GM19328 (cell line): ENCODE measurements around the gene TBC1D1.

Experiments
- ATAC-seq: cut with Tn5 transposase; IDR thresholded peaks from one replicate; pipeline ENCODE4 v1.9.1; 2021; ENCODE audit warnings: mild to moderate bottlenecking, moderate library complexity; ENCODE audit not compliant: unreplicated experiment

Gene TBC1D1

GRCh38 chr4:38119668-38120385, 228.9 kb downstream of the TBC1D1 start:
- no peak for ATAC-seq

DNA sequence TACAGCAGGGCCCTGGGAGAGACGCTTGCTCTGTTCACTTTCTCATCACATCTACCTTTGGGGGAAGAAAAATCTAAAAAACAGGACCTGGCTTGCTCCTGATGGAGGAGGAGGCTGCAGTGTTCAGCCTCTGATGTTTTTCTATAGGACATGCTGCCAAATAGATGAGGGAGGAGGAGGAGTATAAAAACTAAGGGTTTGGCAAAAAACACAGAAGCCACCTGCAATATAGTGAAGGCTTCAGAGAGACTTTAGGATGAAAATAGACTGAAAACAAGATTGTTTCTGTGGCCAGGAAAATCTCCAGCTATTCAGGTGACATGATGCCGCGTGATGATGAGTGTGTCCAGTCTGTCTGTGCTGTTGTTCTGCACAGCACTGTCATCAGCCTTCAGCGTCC, 229.9 kb downstream of the TBC1D1 start:
- ATAC-seq: no peak

GRCh38 chr4:38122060-38122459, 231.2 kb downstream of the TBC1D1 start:
- no peak for ATAC-seq

- ATAC-seq: no peak
Observed at GRCh38 chr4:38123555-38123954, 232.7 kb downstream of the TBC1D1 start.

DNA sequence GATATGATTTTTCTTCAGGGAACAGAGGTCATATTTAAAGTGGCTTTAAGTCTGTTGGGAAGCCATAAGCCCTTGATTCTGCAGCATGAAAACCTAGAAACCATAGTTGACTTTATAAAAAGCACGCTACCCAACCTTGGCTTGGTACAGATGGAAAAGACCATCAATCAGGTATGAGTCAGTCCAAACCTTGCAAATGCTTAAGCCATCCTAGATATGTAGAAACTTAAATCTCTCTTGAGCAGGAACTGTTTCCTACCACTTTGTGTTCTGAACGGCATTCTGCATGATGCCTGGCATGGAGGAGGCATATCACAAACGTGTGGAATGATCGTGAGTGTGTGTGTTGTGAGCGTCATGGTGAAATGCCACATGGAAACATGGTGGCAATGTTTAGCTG, 234.1 kb downstream of the TBC1D1 start:
- no peak for ATAC-seq

GRCh38 chr4:38125816-38126215, 234.9 kb downstream of the TBC1D1 start:
- no peak for ATAC-seq

GRCh38 chr4:38128478-38129459, 237.9 kb downstream of the TBC1D1 start:
- ATAC-seq: no peak

DNA sequence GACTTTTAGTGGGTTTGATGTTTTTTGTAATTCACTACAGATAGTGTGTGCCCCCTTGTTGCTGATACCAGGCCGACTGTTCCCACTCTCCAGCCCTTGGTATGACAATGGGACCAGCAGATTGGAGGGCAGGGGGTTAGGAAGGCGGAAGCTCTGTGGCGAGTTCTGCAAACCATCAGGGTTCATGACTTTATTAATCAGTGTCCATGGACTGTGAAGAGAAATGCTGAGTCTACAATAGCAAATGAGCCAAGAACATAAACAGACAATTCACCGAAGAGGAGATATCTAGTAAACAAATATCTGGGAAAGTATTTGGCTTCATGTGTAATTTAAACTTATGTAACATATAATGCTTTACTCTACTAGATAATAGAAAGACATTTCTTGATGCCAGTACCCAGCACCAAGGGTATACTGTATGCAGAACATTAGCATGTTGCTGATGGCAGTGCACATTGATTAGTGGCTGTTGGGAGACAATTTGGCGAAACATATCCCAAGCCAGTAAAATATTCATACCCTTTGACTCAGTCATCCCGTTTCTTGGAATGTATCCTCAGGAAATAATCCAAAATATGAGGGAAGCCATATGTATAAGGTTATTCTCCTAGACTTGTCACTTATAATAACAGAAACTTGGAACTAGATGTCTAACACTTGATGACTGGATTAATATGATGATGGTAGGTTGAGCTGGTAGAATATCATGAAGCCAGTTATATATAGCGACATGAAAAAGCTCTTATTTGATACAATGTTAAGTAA, 238.8 kb downstream of the TBC1D1 start:
- no peak for ATAC-seq

DNA sequence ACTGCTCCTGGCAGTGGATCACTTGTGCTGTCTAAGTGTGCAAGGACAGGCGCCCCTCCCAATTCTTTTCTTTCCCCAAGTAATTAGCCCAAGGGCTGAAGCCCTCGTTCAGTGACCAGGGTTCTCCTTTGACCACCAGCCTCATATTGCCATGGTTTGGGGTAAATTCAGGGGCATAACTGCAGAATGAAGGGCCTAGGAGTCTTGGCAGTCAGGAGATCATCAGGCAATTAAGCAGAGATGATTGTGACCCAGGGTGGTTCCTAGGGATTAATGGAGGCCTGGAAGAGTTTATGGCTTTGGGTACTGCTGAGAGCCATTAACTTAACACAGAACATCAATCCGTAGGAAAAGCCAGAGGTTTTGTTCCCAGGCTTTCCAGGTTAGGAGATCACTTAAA, 240.0 kb downstream of the TBC1D1 start:
- no peak for ATAC-seq

DNA sequence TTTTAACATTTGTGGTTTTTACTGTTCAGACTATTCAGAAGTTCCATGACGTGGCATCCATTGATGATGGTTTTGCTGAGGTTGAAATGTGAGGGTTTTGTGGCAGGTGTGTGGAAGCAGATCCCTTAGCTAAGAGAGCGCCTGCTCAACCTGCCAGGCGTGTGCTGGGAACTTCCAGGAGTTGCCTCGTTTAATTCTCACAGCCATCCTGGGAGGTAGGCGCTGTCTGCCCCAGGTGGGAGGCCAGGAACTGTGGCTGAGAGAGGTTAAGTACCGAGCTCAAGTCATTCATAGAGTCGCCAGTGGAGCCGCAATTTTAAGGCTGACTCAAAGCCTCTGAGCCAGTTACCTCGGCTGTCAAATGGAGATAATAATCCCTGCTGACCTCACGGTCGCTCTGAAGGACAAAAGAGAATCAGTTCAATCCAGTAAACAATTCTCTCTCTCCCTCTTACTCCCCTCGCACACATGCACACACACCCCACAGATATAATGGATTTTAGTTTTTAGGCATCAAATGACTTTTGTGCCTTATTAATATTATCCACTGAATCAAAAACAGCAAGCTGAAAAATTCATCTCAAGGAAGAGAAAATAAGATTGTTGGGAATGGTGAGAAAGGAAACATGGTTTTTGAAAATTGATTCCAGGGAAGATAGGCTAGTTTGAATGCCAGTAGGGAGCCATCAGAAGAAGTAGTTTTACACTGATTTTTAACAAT, 240.6 kb downstream of the TBC1D1 start:
- ATAC-seq: no peak

GRCh38 chr4:38132107-38132673, 241.3 kb downstream of the TBC1D1 start:
- peak; percentile 79 for ATAC-seq

- ATAC-seq: no peak
Observed at GRCh38 chr4:38132843-38133662, 242.2 kb downstream of the TBC1D1 start.

DNA sequence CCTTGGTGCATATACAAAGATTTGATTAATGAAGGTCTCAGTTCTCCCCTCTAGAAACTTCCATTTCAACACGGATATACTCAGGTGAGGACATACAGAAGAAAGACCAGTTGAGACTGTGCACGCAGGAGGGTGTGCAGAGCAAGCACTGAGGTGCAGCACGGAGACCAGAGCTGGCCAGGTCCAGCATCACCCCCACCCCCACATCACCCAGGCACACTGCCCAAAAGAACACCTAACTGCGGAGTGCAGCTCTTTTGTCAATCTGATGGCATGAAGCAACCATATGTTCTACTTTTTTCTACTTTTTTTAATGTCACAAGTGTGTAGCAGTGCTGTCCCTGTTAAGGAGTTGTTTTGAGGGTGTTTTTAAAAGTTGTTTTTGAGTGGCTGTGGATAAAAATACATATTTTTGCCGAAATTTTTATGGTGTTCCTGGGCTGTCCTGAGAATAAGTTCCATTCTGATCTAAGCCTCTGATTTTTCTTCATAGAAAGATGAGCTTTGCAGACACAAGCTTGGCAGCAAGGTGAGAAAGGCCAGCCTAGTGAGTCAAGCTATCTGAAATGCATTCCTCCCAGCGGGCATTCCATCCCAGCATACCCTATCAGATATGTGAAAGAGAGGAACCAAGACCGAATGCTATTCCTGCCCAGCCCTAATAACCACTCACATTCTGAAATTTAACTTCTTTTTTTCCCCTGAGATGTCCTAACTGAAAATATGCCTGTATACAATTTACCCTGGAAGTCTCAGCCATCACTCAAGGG, 243.0 kb downstream of the TBC1D1 start:
- ATAC-seq: no peak

- ATAC-seq: no peak
Observed at GRCh38 chr4:38135201-38135600, 244.3 kb downstream of the TBC1D1 start.

GRCh38 chr4:38136604-38137003, 245.7 kb downstream of the TBC1D1 start:
- ATAC-seq: no peak

DNA sequence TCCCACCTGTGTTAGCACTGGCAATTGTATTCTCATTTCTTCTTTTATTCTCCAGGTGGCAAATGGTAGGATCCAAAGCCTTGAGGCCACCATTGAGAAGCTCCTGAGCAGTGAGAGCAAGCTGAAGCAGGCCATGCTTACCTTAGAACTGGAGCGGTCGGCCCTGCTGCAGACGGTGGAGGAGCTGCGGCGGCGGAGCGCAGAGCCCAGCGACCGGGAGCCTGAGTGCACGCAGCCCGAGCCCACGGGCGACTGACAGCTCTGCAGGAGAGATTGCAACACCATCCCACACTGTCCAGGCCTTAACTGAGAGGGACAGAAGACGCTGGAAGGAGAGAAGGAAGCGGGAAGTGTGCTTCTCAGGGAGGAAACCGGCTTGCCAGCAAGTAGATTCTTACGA, 246.2 kb downstream of the TBC1D1 start:
- no peak for ATAC-seq

DNA sequence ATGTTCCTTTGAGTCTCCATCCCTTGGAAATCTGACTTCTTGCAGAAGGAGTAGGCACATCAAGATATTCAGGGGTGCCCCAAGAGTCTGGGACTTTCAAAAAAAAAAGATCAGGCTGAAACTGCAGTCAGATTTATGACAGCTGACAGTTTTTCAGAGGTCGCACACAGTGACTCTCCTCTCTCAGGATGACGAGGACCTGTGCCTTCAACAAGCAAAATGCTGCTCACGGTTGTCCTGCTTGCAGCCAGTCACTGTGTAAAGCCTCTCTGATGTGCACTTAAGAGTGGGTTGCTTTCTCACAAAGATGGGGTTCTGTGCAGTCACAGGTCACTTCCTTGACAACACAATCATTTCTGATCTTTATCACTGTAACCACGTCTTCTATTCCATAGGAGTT, 247.5 kb downstream of the TBC1D1 start:
- no peak for ATAC-seq

- no peak for ATAC-seq
Observed at GRCh38 chr4:38139187-38139586, 248.3 kb downstream of the TBC1D1 start.
